A673 (cell line): ENCODE results near the gene UBL4B.

Experiments
- EZH2 ChIP-seq: fragments of 200-600 bp; sonication (generic); IDR thresholded peaks from 2 replicates; pipeline ENCODE4 v1.6.1; 2017; ENCODE audit warnings: borderline replicate concordance, low read depth, mild to moderate bottlenecking, mixed read lengths, antibody characterized with exemption, low read length; ENCODE audit not compliant: poor library complexity, severe bottlenecking
- TF ChIP-seq, protein P1 (sequence below): fragments of 300-800, 200-600 bp; sonication (generic); conservative IDR thresholded peaks from 2 replicates; pipeline ENCODE4 v1.5.1; 2017; ENCODE audit warnings: low read depth, mild to moderate bottlenecking, antibody characterized with exemption, low read length, moderate library complexity, mixed read lengths

DNA sequence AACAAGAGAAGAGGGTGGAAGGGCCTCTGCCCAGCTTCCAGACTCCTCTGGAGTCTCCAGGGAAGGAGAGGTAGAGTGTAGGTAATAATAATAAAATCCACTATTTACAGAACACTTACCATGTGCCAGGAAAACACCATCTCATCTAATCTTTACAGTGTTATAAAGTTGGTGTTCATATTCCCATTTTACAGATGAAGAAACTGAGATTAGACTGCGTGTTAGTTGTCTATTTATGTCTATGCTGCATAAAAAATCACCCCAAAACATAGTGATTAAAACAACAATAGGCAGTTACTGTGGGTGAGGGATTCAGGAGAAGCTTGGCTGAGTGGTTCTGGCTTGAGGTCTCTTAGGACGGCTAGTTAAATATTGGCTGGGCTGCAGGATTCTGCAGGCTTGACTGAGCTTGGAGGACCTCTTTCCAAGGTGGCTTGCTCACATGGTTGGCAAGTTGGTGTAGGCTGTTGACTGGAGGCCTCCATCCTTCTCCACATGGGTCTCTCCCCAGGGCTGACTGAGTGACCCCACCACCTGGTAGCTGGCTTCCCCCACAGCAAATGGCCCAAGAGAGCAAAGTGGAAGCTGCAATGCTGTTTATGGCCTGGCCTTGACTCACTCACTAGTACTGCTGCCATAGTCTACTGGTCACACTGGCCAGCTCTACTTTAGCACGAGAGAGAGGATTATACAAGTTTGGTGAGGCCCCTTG is 35.3 kb upstream of the UBL4B start:
- TF ChIP-seq, protein P1, sequence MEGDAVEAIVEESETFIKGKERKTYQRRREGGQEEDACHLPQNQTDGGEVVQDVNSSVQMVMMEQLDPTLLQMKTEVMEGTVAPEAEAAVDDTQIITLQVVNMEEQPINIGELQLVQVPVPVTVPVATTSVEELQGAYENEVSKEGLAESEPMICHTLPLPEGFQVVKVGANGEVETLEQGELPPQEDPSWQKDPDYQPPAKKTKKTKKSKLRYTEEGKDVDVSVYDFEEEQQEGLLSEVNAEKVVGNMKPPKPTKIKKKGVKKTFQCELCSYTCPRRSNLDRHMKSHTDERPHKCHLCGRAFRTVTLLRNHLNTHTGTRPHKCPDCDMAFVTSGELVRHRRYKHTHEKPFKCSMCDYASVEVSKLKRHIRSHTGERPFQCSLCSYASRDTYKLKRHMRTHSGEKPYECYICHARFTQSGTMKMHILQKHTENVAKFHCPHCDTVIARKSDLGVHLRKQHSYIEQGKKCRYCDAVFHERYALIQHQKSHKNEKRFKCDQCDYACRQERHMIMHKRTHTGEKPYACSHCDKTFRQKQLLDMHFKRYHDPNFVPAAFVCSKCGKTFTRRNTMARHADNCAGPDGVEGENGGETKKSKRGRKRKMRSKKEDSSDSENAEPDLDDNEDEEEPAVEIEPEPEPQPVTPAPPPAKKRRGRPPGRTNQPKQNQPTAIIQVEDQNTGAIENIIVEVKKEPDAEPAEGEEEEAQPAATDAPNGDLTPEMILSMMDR = no peak
- no peak for TF ChIP-seq EZH2
